K562 (cell line): Measurements from ENCODE around the gene SLC6A9. TPM values are rescaled to one million over a fixed set of nuclear protein-coding genes. Genes with fewer than 3 reads are reported as not detected.

ENCODE experiments used
- AFF1 ChIP-seq, 2 experiments: fragments of 450-650 bp; IDR thresholded peaks; 2 replicates each; pipeline ENCODE4 v1.6.1; 2018; ENCODE audit warnings: mild to moderate bottlenecking in 2 of 2, low read depth in 1 of 2; ENCODE audit not compliant: partially characterized antibody in 2 of 2
- HDAC8 ChIP-seq: fragments of 450-650 bp; IDR thresholded peaks from 2 replicates; pipeline ENCODE4 v1.6.1; 2016; ENCODE audit warnings: mild to moderate bottlenecking, missing genetic modification characterization, moderate library complexity, missing compliant biosample characterization
- SAP30 ChIP-seq: fragments of 200-600 bp; sonication (generic); IDR thresholded peaks from 2 replicates; pipeline ENCODE4 v1.6.1; 2012; ENCODE audit warnings: borderline replicate concordance, low read depth, mild to moderate bottlenecking, moderate library complexity, low read length, control low read depth, inconsistent platforms; ENCODE audit not compliant: insufficient read depth, poor library complexity, severe bottlenecking
- SIX5 ChIP-seq, 2 experiments: IDR thresholded peaks; 2 replicates each; pipeline ENCODE4 v1.6.1; 2011; ENCODE audit warnings: low read length in 2 of 2, borderline replicate concordance in 1 of 2, low read depth in 1 of 2, mild to moderate bottlenecking in 1 of 2, moderate library complexity in 1 of 2; ENCODE audit not compliant: insufficient read depth in 1 of 2
- ZNF354B ChIP-seq: fragments of 250-450 bp; sonication (Bioruptor Pico); IDR thresholded peaks from 2 replicates; pipeline ENCODE4 v1.4.0; 2020
- ZNF407 ChIP-seq: fragments of 450-650 bp; IDR thresholded peaks from 2 replicates; pipeline ENCODE4 v1.6.1; 2016; ENCODE audit warnings: low read depth
- polyA plus RNA-seq, 8 experiments: library from polyadenylated mRNA; depleted of rRNA in 4 of 8; stranded (reverse) in 5 of 8; unstranded in 3 of 8; fragments of >200 nt; fragmentation: Nextera tagmentation in 2 of 8; fragmentation: Illumina TruSeq in 1 of 8; extraction: Ambion mirVana in 2 of 8; extraction: Trizol in 1 of 8; gene quantifications; 2 replicates each; pipeline versions ENCODE4 v1.2.1 to v1.2.3, GENCODE V29; 2011 to 2014; ENCODE audit warnings: inconsistent platforms in 1 of 8, missing spikeins in 1 of 8
- total RNA-seq, 7 experiments: library from RNA; depleted of rRNA in 6 of 7; stranded (reverse); fragments of >200 nt in 6 of 7; fragmentation: Illumina TruSeq in 2 of 7; extraction: Trizol in 2 of 7; gene quantifications; 2 replicates each; pipeline versions ENCODE4 v1.2.1 to v1.2.3, GENCODE V29; 2011 to 2021; ENCODE audit warnings: low replicate concordance in 1 of 7
- TF ChIP-seq, protein P1 (sequence below): fragments of 250-450 bp; sonication (Bioruptor Pico); IDR thresholded peaks from 2 replicates; pipeline ENCODE4 v1.4.0; 2020; ENCODE audit warnings: mild to moderate bottlenecking, moderate library complexity

SLC6A9 gene
- total and polyA plus RNA-seq, 9 of the 15 experiments (the other 6 are each of a cell fraction or from before 2014, with no cell fraction given): 0.17 to 18.7 (median 2.9) TPM

GRCh38 chr1:43991476-43992231 is 39.6 kb downstream of the SLC6A9 start, which contains the start of gene CCDC24 (continued):
- TF ChIP-seq ZNF407 (peak; percentile 86), HDAC8 (no peak), AFF1 (IDR thresholded peaks at IDR 0.05; ENCODE audit: low read depth in 1 of 2, partially characterized antibody in 2 of 2) (no peak), SAP30 (peak; percentile 82), ZNF354B (CRISPR knock-in tag) (no peak), SIX5 (IDR thresholded peaks at IDR 0.05; ENCODE audit: borderline replicate concordance in 1 of 2, insufficient read depth in 1 of 2, low read depth in 1 of 2, low read length in 2 of 2) (no peak)
- TF ChIP-seq, protein P1, sequence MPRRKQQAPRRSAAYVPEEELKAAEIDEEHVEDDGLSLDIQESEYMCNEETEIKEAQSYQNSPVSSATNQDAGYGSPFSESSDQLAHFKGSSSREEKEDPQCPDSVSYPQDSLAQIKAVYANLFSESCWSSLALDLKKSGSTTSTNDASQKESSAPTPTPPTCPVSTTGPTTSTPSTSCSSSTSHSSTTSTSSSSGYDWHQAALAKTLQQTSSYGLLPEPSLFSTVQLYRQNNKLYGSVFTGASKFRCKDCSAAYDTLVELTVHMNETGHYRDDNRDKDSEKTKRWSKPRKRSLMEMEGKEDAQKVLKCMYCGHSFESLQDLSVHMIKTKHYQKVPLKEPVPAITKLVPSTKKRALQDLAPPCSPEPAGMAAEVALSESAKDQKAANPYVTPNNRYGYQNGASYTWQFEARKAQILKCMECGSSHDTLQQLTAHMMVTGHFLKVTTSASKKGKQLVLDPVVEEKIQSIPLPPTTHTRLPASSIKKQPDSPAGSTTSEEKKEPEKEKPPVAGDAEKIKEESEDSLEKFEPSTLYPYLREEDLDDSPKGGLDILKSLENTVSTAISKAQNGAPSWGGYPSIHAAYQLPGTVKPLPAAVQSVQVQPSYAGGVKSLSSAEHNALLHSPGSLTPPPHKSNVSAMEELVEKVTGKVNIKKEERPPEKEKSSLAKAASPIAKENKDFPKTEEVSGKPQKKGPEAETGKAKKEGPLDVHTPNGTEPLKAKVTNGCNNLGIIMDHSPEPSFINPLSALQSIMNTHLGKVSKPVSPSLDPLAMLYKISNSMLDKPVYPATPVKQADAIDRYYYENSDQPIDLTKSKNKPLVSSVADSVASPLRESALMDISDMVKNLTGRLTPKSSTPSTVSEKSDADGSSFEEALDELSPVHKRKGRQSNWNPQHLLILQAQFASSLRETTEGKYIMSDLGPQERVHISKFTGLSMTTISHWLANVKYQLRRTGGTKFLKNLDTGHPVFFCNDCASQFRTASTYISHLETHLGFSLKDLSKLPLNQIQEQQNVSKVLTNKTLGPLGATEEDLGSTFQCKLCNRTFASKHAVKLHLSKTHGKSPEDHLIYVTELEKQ (CRISPR knock-in tag): no peak
